ENCODE measurements around the gene CARD19. TPM values are rescaled to one million over a fixed set of nuclear protein-coding genes. Genes with fewer than 3 reads are reported as not detected.

CARD19 gene
- total RNA-seq, 4 donors from 2014 or later, result 37.0 to 61.8 (median 49.1) TPM

DNA sequence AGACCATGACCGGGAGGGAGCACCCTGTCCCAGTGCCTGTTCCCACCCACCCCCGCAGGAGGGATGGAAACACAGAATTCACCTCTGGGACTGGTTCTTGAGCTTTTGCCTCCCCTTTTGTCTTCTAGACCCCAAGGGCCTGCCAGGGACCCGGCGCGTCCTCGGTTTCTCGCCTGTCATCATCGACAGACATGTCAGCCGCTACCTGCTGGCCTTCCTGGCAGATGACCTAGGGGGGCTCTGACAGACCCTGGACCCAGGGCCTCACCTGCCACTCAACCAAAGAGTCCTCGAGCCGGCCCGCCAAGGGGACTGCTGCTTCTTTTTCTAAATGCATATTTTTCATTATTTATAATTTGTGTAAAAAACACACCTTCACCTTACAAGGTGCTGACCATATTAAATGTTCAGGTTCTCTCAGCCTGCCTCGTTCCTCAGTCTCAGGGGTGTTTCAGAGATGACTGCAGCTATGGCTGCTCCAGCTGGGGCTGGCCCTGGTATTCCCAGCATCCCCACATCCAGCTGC lies 16.9 kb downstream of the CARD19 start:
- H3K4me1 ChIP-seq, result peaks cover 7 to 13% of the 10 kb centered on the region in 2 donors
- 87 to 93% methylated on average over 12 to 13 of the region's 13 CpGs for WGBS, 2 donors
- peak in 1 of 2 donors; percentile 2 for DNase-seq
- H3K9me3 ChIP-seq, result no peaks in the 10 kb centered on the region
- no peak overlapping the region for H3K4me3 ChIP-seq (replicated peaks in 1 of 3)
- no peak overlapping the region for H3K27ac ChIP-seq
- intact Hi-C loops (cut with DNase I), result loop anchor here (5.0 to 10.0 kb wide), 2 partner anchors 108 to 189 kb away; no protein-coding TSS in a partner anchor
- H3K27me3 ChIP-seq, result no peaks in the 10 kb centered on the region
- H3K36me3 ChIP-seq, result peaks cover 5 to 6% of the 10 kb centered on the region in 2 donors
- TF ChIP-seq POLR2A (IDR thresholded peaks at IDR 0.05), result no peak
- TF ChIP-seq, protein P1, sequence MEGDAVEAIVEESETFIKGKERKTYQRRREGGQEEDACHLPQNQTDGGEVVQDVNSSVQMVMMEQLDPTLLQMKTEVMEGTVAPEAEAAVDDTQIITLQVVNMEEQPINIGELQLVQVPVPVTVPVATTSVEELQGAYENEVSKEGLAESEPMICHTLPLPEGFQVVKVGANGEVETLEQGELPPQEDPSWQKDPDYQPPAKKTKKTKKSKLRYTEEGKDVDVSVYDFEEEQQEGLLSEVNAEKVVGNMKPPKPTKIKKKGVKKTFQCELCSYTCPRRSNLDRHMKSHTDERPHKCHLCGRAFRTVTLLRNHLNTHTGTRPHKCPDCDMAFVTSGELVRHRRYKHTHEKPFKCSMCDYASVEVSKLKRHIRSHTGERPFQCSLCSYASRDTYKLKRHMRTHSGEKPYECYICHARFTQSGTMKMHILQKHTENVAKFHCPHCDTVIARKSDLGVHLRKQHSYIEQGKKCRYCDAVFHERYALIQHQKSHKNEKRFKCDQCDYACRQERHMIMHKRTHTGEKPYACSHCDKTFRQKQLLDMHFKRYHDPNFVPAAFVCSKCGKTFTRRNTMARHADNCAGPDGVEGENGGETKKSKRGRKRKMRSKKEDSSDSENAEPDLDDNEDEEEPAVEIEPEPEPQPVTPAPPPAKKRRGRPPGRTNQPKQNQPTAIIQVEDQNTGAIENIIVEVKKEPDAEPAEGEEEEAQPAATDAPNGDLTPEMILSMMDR (IDR thresholded peaks at IDR 0.05), result no peak

DNA sequence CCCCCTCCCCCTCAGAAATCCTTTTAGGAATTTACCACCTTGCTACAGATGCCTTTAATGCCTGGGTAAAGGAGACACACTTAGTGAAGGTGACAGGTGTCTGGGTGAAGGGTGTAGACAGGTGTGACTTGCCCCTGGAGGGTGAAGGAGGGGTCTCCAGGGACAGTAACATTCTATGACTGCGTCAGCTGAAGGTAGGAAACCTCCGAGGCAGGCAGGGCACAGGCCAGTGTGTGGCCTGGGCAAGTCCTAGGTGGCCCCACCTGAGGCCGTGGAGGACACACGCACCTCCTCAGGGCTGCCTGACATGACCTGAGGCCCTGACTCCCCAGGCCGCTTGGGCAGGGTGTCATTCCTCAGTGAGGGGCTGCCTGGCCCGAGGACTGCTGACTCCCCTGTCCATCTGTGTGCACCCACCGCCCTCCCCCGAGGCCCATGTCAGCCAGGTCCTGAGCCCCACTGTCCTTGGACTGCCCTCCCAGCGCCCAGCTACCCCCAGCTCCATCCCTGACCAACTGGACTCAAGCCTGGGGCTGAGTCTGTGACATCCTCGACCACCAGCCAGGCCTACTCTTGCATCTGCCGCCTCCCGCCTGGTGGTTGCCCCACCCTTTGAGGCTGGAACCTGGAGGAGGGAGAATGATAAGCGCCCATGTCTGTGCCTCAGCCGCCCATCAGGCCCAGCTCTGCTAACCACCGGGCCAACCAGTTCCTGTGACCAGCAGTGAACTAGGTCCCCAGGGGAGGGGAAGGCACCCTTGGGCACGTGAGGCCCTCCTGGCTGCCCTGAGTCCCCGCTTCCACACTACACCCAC lies 18.4 kb downstream of the CARD19 start:
- WGBS, 2 donors, result 88 to 94% methylated on average over 14 to 16 of the region's 17 CpGs
- Histone ChIP-seq H3K9me3 (no peaks in the 10 kb centered on the region), H3K36me3 (peaks cover 0 to 5% of the 10 kb centered on the region in 2 donors), H3K27ac (peak overlapping the region in 2 of 3 donors; percentile 36 to 56), H3K27me3 (no peaks in the 10 kb centered on the region), H3K4me1 (peaks cover 8 to 15% of the 10 kb centered on the region in 2 donors), H3K4me3 (replicated peaks in 1 of 3) (no peak overlapping the region)
- peak in 1 of 2 donors; percentile 9 for DNase-seq
- TF ChIP-seq, protein P1 (IDR thresholded peaks at IDR 0.05), result no peak
- TF ChIP-seq POLR2A (IDR thresholded peaks at IDR 0.05), result no peak
- intact Hi-C loops (cut with DNase I), result loop anchor here (5.0 to 10.0 kb wide), 2 partner anchors 110 to 188 kb away; no protein-coding TSS in a partner anchor

DNA sequence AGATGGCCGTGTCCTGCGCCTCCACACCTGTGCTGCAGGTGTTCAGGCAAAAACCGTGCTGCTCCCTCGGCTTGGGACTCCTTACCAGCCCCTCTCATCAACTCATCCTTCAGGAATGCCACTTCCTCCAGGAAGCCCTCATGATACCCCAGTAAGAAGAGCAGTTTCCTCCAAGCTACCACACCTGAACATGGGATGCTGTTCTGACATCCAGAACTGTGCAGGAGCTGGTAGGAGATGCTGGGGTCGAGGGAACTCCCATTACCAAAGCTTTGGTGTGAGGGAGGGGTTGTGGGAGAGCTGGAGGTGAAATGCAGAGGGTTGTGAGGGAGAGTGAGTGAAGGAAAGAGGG lies 18.9 kb downstream of the CARD19 start:
- no peaks in the 10 kb centered on the region for H3K9me3 ChIP-seq
- H3K36me3 ChIP-seq, result peaks cover 0 to 5% of the 10 kb centered on the region in 2 donors
- TF ChIP-seq, protein P1 (IDR thresholded peaks at IDR 0.05), result no peak
- no peak for TF ChIP-seq POLR2A (IDR thresholded peaks at IDR 0.05)
- peak in 1 of 2 donors; percentile 2 for DNase-seq
- H3K4me1 ChIP-seq, result peaks cover 14 to 21% of the 10 kb centered on the region in 2 donors
- 82 to 88% methylated on average over 5 of the region's 5 CpGs for WGBS, 2 donors
- peak overlapping the region in 2 of 3 donors; percentile 36 to 56 for H3K27ac ChIP-seq
- intact Hi-C loops (cut with DNase I), result loop anchor here (5.0 to 10.0 kb wide), 2 partner anchors 110 to 187 kb away; no protein-coding TSS in a partner anchor
- no peaks in the 10 kb centered on the region for H3K27me3 ChIP-seq
- H3K4me3 ChIP-seq (replicated peaks in 1 of 3), result no peak overlapping the region

DNA sequence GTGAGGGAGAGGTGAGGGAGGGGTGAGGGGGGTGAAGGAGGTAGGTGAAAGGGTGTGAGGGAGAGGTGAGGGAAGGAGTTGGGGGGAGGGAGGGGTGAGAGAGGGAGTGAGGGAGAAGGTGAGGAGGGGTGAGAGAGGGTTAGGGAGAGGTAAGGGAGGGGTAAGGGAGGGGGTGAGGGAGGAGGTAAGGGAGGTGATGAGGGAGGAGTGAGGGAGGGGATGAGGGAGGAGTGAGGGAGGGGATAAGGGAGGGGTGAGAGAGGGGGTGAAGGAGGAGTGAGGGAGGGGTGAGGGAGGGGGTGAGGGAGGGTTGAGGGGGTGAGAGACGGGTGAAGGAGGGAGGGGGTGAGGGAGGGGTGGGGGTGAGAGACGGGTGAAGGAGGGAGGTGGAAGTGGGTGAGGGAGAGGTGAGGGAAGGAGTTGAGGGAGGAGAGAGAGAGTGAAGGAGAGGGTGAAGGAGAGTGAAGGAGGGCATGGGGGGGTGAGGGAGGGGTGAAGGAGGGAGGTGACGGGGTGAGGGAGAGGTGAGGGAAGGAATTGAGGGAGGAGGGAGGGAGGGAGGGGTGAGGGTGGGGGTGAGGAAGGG lies 19.6 kb downstream of the CARD19 start:
- H3K27ac ChIP-seq, result peak overlapping the region; percentile 84 to 92 (median 91)
- H3K4me1 ChIP-seq, result peaks cover 20 to 27% of the 10 kb centered on the region in 2 donors
- WGBS, 2 donors, result 11 to 20% methylated on average over 3 of the region's 3 CpGs
- intact Hi-C loops (cut with DNase I), result loop anchor here (10.0 kb wide), 1 partner anchor 111 kb away; no protein-coding TSS in a partner anchor
- DNase-seq, result no peak
- TF ChIP-seq, protein P1 (IDR thresholded peaks at IDR 0.05), result no peak
- no peak for TF ChIP-seq POLR2A (IDR thresholded peaks at IDR 0.05)
- peaks cover 0 to 3% of the 10 kb centered on the region in 2 donors for H3K36me3 ChIP-seq
- H3K27me3 ChIP-seq, result no peaks in the 10 kb centered on the region
- no peaks in the 10 kb centered on the region for H3K9me3 ChIP-seq
- H3K4me3 ChIP-seq (replicated peaks in 1 of 3), result no peak overlapping the region
